GM21526 (cell line): ENCODE measurements around the gene GRIK4.
"Not testable (repeated sequence)": the region's sequence is repeated elsewhere in the genome, so short reads cannot be mapped to it uniquely, and the experiment has no call there.

Experiments used
- ATAC-seq: cut with Tn5 transposase; IDR thresholded peaks from one replicate; pipeline ENCODE4 v1.9.1; 2021; ENCODE audit warnings: moderate library complexity; ENCODE audit not compliant: unreplicated experiment, low FRiP score

The GRIK4 gene

GRCh38 chr11:120571476-120571875 lies 59.9 kb downstream of the GRIK4 start:
- ATAC-seq, result no peak

- ATAC-seq, result no peak
Observed at GRCh38 chr11:120573756-120574354, 62.3 kb downstream of the GRIK4 start.

- ATAC-seq, result no peak
Observed at GRCh38 chr11:120574876-120575275, 63.3 kb downstream of the GRIK4 start.

- ATAC-seq, result no peak
Observed at GRCh38 chr11:120575461-120575860, 63.9 kb downstream of the GRIK4 start.

GRCh38 chr11:120576606-120577005 lies 65.1 kb downstream of the GRIK4 start:
- no peak for ATAC-seq

- no peak for ATAC-seq
Observed at GRCh38 chr11:120577041-120577440, 65.5 kb downstream of the GRIK4 start.

GRCh38 chr11:120577624-120578363 lies 66.2 kb downstream of the GRIK4 start:
- no peak for ATAC-seq

- ATAC-seq, result no peak
Observed at GRCh38 chr11:120578596-120579154, 67.1 kb downstream of the GRIK4 start.

GRCh38 chr11:120579611-120580031 lies 68.1 kb downstream of the GRIK4 start:
- no peak for ATAC-seq

- ATAC-seq, result no peak
Observed at GRCh38 chr11:120581313-120581712, 69.8 kb downstream of the GRIK4 start.

- ATAC-seq, result not testable (repeated sequence)
Observed at GRCh38 chr11:120582535-120582934, 71.0 kb downstream of the GRIK4 start.

- no peak for ATAC-seq
Observed at GRCh38 chr11:120586072-120586471, 74.5 kb downstream of the GRIK4 start.

GRCh38 chr11:120586728-120587127 lies 75.2 kb downstream of the GRIK4 start:
- ATAC-seq, result no peak

GRCh38 chr11:120587299-120587698 lies 75.8 kb downstream of the GRIK4 start:
- ATAC-seq, result no peak

- ATAC-seq, result no peak
Observed at GRCh38 chr11:120589376-120589775, 77.8 kb downstream of the GRIK4 start.

- no peak for ATAC-seq
Observed at GRCh38 chr11:120590472-120590871, 78.9 kb downstream of the GRIK4 start.

- ATAC-seq, result no peak
Observed at GRCh38 chr11:120594746-120595145, 83.2 kb downstream of the GRIK4 start.

GRCh38 chr11:120595557-120595956 lies 84.0 kb downstream of the GRIK4 start:
- no peak for ATAC-seq

- no peak for ATAC-seq
Observed at GRCh38 chr11:120597250-120598215, 86.0 kb downstream of the GRIK4 start.

- no peak for ATAC-seq
Observed at GRCh38 chr11:120598517-120599257, 87.1 kb downstream of the GRIK4 start.
